Measurements from ENCODE around the gene SUSD4. TPM values are rescaled to one million over a fixed set of nuclear protein-coding genes. Genes with fewer than 3 reads are reported as not detected.

Gene SUSD4
- total and polyA plus RNA-seq, 10 of the 15 experiments (the other 5 are each of a cell fraction or from before 2014, with no cell fraction given): 0.13 to 1.1 (median 0.26) TPM; not detected in 3

GRCh38 chr1:223410036-223410435 is 46.1 kb upstream of the SUSD4 start:
- Histone ChIP-seq H4K20me1 (ENCODE audit: control insufficient read depth, insufficient read depth) (no peaks in the 10 kb centered on the region), H3K27me3 (replicated peaks in 1 of 2; ENCODE audit: control insufficient read depth in 2 of 2, insufficient read depth in 2 of 2, low read length in 1 of 2) (no peaks in the 10 kb centered on the region; a peak in 1 of 4 replicates), H3K4me3 (no peak overlapping the region), H3K4me1 (ENCODE audit: control insufficient read depth, insufficient read depth, low read length) (no peaks in the 10 kb centered on the region), H3K9me3 (replicated peaks; ENCODE audit: control insufficient read depth, insufficient read depth, low read length) (no peaks in the 10 kb centered on the region), H3K4me2 (ENCODE audit: control insufficient read depth, insufficient read depth) (no peak overlapping the region), H3K9ac (ENCODE audit: control insufficient read depth, insufficient read depth, low read length) (no peak overlapping the region), H3K27ac (ENCODE audit: control insufficient read depth, insufficient read depth) (no peak overlapping the region), H3K79me2 (ENCODE audit: control insufficient read depth, insufficient read depth, low read length) (no peaks in the 10 kb centered on the region), H3K36me3 (ENCODE audit: control insufficient read depth in 2 of 2, insufficient read depth in 2 of 2, low read length in 1 of 2) (no peaks in the 10 kb centered on the region), H2AFZ (ENCODE audit: control insufficient read depth, low read depth, low read length) (no peak overlapping the region)
- BruUV-seq (replicated peaks): no TSS peak
- in situ Hi-C loops (cut with MboI) (no loop called here), intact Hi-C loops (cut with micrococcal nuclease; ENCODE audit: unreplicated experiment) (no loop called here)
- DNase-seq (ENCODE audit: low read depth, low spot score): no peak
- ChIA-PET CTCF (interaction anchor here (1.1 kb wide), 1 partner anchor 320 kb away, joined by 3 read pairs; no protein-coding TSS in a partner anchor), SMC1A (ENCODE audit: uncharacterized antibody, unreplicated experiment) (no interaction called here), POLR2A (no interaction called here), RAD21 (ENCODE audit: unreplicated experiment) (no interaction called here)
- FAIRE-seq: no peak
- TF ChIP-seq HSF1 (IDR thresholded peaks at IDR 0.05; ENCODE audit: low read depth, low read length): no peak
- ATAC-seq: no peak

DNA sequence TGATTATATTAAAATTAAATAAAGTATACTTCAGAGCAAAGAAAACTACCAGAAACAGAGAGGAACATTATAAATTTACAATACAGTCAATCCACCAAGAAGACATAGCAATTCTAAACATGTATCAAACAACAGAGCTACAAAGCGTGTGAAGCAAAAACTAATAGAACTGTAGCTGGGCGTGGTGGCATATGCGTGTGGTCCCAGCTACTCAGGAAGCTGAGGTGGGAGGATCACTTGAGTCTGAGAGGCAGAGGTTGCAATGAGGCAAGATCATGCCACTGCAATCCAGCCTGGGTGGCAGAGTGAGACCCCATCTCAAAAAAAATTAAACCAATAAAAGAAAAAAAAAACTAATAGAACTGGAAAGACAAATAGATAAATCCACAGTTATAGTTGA is 41.5 kb upstream of the SUSD4 start:
- Histone ChIP-seq H3K4me1 (ENCODE audit: control insufficient read depth, insufficient read depth, low read length) (no peaks in the 10 kb centered on the region), H3K79me2 (ENCODE audit: control insufficient read depth, insufficient read depth, low read length) (no peaks in the 10 kb centered on the region), H3K9me3 (replicated peaks; ENCODE audit: control insufficient read depth, insufficient read depth, low read length) (no peaks in the 10 kb centered on the region), H3K4me2 (ENCODE audit: control insufficient read depth, insufficient read depth) (no peak overlapping the region), H4K20me1 (ENCODE audit: control insufficient read depth, insufficient read depth) (no peaks in the 10 kb centered on the region), H3K9ac (ENCODE audit: control insufficient read depth, insufficient read depth, low read length) (no peak overlapping the region), H2AFZ (ENCODE audit: control insufficient read depth, low read depth, low read length) (no peak overlapping the region), H3K27ac (ENCODE audit: control insufficient read depth, insufficient read depth) (no peak overlapping the region), H3K4me3 (no peak overlapping the region), H3K36me3 (ENCODE audit: control insufficient read depth in 2 of 2, insufficient read depth in 2 of 2, low read length in 1 of 2) (no peaks in the 10 kb centered on the region), H3K27me3 (replicated peaks in 1 of 2; ENCODE audit: control insufficient read depth in 2 of 2, insufficient read depth in 2 of 2, low read length in 1 of 2) (no peaks in the 10 kb centered on the region)
- DNase-seq (ENCODE audit: low read depth, low spot score) (no peak), FAIRE-seq (no peak), ATAC-seq (no peak)
- in situ Hi-C loops (cut with MboI): no loop called here
- intact Hi-C loops (cut with micrococcal nuclease; ENCODE audit: unreplicated experiment): no loop called here
- no TSS peak for BruUV-seq (replicated peaks)
- SMC1A ChIA-PET (ENCODE audit: uncharacterized antibody, unreplicated experiment): no interaction called here
- CTCF ChIA-PET: interaction anchor here (0.8 kb wide), 1 partner anchor 10 kb away, joined by 3 read pairs; no protein-coding TSS in a partner anchor
- RAD21 ChIA-PET (ENCODE audit: unreplicated experiment): no interaction called here
- POLR2A ChIA-PET: no interaction called here
- WGBS (ENCODE audit: insufficient coverage, insufficient replicate concordance, low lambda C conversion rate, missing lambda C conversion rate): 83% methylated on average over 3 of the region's 3 CpGs
- no peak for TF ChIP-seq ATF2 (IDR thresholded peaks at IDR 0.05; ENCODE audit: low read length)
- no peak for TF ChIP-seq TCF7 (IDR thresholded peaks at IDR 0.05; ENCODE audit: borderline replicate concordance)
- TF ChIP-seq NRF1 (conservative IDR thresholded peaks at IDR 0.05; ENCODE audit: low read depth, low read length): no peak
- TF ChIP-seq ETV6 (conservative IDR thresholded peaks at IDR 0.05 in 1 of 2, IDR thresholded peaks at IDR 0.05 in 1 of 2; ENCODE audit: borderline replicate concordance in 1 of 2, low read depth in 1 of 2): no peak
- TF ChIP-seq GATAD2B (conservative IDR thresholded peaks at IDR 0.05; ENCODE audit: low read depth): no peak
- TF ChIP-seq, protein P1, sequence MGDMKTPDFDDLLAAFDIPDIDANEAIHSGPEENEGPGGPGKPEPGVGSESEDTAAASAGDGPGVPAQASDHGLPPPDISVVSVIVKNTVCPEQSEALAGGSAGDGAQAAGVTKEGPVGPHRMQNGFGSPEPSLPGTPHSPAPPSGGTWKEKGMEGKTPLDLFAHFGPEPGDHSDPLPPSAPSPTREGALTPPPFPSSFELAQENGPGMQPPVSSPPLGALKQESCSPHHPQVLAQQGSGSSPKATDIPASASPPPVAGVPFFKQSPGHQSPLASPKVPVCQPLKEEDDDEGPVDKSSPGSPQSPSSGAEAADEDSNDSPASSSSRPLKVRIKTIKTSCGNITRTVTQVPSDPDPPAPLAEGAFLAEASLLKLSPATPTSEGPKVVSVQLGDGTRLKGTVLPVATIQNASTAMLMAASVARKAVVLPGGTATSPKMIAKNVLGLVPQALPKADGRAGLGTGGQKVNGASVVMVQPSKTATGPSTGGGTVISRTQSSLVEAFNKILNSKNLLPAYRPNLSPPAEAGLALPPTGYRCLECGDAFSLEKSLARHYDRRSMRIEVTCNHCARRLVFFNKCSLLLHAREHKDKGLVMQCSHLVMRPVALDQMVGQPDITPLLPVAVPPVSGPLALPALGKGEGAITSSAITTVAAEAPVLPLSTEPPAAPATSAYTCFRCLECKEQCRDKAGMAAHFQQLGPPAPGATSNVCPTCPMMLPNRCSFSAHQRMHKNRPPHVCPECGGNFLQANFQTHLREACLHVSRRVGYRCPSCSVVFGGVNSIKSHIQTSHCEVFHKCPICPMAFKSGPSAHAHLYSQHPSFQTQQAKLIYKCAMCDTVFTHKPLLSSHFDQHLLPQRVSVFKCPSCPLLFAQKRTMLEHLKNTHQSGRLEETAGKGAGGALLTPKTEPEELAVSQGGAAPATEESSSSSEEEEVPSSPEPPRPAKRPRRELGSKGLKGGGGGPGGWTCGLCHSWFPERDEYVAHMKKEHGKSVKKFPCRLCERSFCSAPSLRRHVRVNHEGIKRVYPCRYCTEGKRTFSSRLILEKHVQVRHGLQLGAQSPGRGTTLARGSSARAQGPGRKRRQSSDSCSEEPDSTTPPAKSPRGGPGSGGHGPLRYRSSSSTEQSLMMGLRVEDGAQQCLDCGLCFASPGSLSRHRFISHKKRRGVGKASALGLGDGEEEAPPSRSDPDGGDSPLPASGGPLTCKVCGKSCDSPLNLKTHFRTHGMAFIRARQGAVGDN (IDR thresholded peaks at IDR 0.05): no peak
- no peak for TF ChIP-seq USF1 (IDR thresholded peaks at IDR 0.05; ENCODE audit: borderline replicate concordance, extremely low read length, insufficient read depth, low read depth, low read length)

Data from GM12878 (cell line).